GM12878 (cell line): ENCODE results near the gene MAPKAP1. TPM values are rescaled to one million over a fixed set of nuclear protein-coding genes. Genes with fewer than 3 reads are reported as not detected.

Experiments used
- ATF2 ChIP-seq: IDR thresholded peaks from 2 replicates; pipeline ENCODE4 v1.6.1; 2012; ENCODE audit warnings: low read length, inconsistent platforms
- CBX3 ChIP-seq: fragments of 200-600 bp; sonication (generic); IDR thresholded peaks from 2 replicates; pipeline ENCODE4 v1.6.1; 2016; ENCODE audit warnings: low read depth, borderline replicate concordance
- CEBPB ChIP-seq, 2 experiments: fragments of 150-350 bp in 1 of 2; IDR thresholded peaks; 2 replicates each; pipeline ENCODE4 v1.6.1; 2012 to 2014; ENCODE audit warnings: low read depth in 2 of 2, low read length in 2 of 2, borderline replicate concordance in 1 of 2, inconsistent platforms in 1 of 2
- CEBPZ ChIP-seq: fragments of 150-350 bp; IDR thresholded peaks from 2 replicates; pipeline ENCODE4 v1.6.1; 2016; ENCODE audit warnings: low read depth, low read length
- E4F1 ChIP-seq: fragments of 450-650 bp; IDR thresholded peaks from 2 replicates; pipeline ENCODE4 v1.6.1; 2018; ENCODE audit warnings: borderline replicate concordance, mild to moderate bottlenecking; ENCODE audit not compliant: partially characterized antibody
- HDAC2 ChIP-seq: fragments of 200-600 bp; sonication (generic); IDR thresholded peaks from 2 replicates; pipeline ENCODE4 v1.6.1; 2017
- KDM1A ChIP-seq: fragments of 200-600 bp; sonication (generic); IDR thresholded peaks from 2 replicates; pipeline ENCODE4 v1.6.1; 2016; ENCODE audit warnings: borderline replicate concordance
- MEF2B ChIP-seq: fragments of 450-650 bp; IDR thresholded peaks from 2 replicates; pipeline ENCODE4 v1.6.1; 2018; ENCODE audit warnings: mild to moderate bottlenecking, moderate library complexity; ENCODE audit not compliant: partially characterized antibody, poor library complexity, severe bottlenecking
- MLLT1 ChIP-seq: fragments of 450-650 bp; IDR thresholded peaks from 2 replicates; pipeline ENCODE4 v1.6.1; 2016; ENCODE audit warnings: mild to moderate bottlenecking
- NR2C1 ChIP-seq: fragments of 450-650 bp; IDR thresholded peaks from 2 replicates; pipeline ENCODE4 v1.6.1; 2017; ENCODE audit warnings: antibody characterized with exemption, mild to moderate bottlenecking, moderate library complexity
- PAX5 ChIP-seq: IDR thresholded peaks from 2 replicates; pipeline ENCODE4 v1.6.1; 2011; ENCODE audit warnings: low read depth, low read length, borderline replicate concordance
- PKNOX1 ChIP-seq: fragments of 450-650 bp; IDR thresholded peaks from 2 replicates; pipeline ENCODE4 v1.6.1; 2016; ENCODE audit warnings: mild to moderate bottlenecking
- POLR2A ChIP-seq: IDR thresholded peaks from 2 replicates; pipeline ENCODE4 v1.6.1; 2011; ENCODE audit warnings: low read depth, mild to moderate bottlenecking, low read length
- RAD51 ChIP-seq: fragments of 450-650 bp; IDR thresholded peaks from 2 replicates; pipeline ENCODE4 v1.6.1; 2016; ENCODE audit warnings: moderate library complexity, mild to moderate bottlenecking, inconsistent platforms
- STAT1 ChIP-seq: fragments of 450-650 bp; conservative IDR thresholded peaks from 2 replicates; pipeline ENCODE4 v1.6.1; 2014; ENCODE audit warnings: antibody characterized with exemption, mild to moderate bottlenecking
- ZBTB33 ChIP-seq: fragments of 450-650 bp; IDR thresholded peaks from 2 replicates; pipeline ENCODE4 v1.6.1; 2017; ENCODE audit warnings: mild to moderate bottlenecking
- ZNF384 ChIP-seq: IDR thresholded peaks from 2 replicates; pipeline ENCODE4 v1.6.1; 2012; ENCODE audit warnings: low read depth, mild to moderate bottlenecking, low read length, improper control_type of control experiment, borderline replicate concordance
- polyA plus RNA-seq, 11 experiments: library from polyadenylated mRNA; depleted of rRNA in 4 of 11; unstranded in 6 of 11; stranded (reverse) in 5 of 11; fragments of >200 nt; fragmentation: Nextera tagmentation in 4 of 11; fragmentation: Illumina TruSeq in 1 of 11; extraction: Ambion mirVana in 4 of 11; extraction: Trizol in 1 of 11; gene quantifications; 1 replicate in 1 of 11; 2 replicates in 10 of 11; pipeline versions ENCODE4 v1.2.1 to v1.2.3, GENCODE V29; 2011 to 2016; ENCODE audit warnings: inconsistent platforms in 2 of 11, missing spikeins in 2 of 11, low read depth in 1 of 11
- total RNA-seq, 4 experiments: library from RNA; depleted of rRNA in 3 of 4; stranded (reverse); fragments of >200 nt in 3 of 4; fragmentation: Illumina TruSeq in 1 of 4; extraction: Trizol in 1 of 4; gene quantifications; 2 replicates each; pipeline versions ENCODE4 v1.2.1 to v1.2.3, GENCODE V29; 2013 to 2021

MAPKAP1 gene
- total and polyA plus RNA-seq, 10 of the 15 experiments (the other 5 are each of a cell fraction or from before 2014, with no cell fraction given): 5.1 to 188 (median 105) TPM

- TF ChIP-seq ZBTB33: no peak
- TF ChIP-seq E4F1: no peak
- TF ChIP-seq CEBPB (IDR thresholded peaks at IDR 0.05; ENCODE audit: borderline replicate concordance in 1 of 2, low read depth in 2 of 2, low read length in 2 of 2): peak in 1 of 2 experiments; percentile 62; a peak in 1 of 4 replicates
- peak; percentile 38 for TF ChIP-seq MLLT1
- TF ChIP-seq POLR2A: no peak
- TF ChIP-seq MEF2B: peak; percentile 74
- no peak for TF ChIP-seq ZNF384
- TF ChIP-seq STAT1: no peak
- no peak for TF ChIP-seq NR2C1
- peak; percentile 72 for TF ChIP-seq PKNOX1
- no peak for TF ChIP-seq KDM1A
- no peak for TF ChIP-seq HDAC2
- peak; percentile 77 for TF ChIP-seq ATF2
- no peak for TF ChIP-seq CBX3
- peak; percentile 27; the same call in 1 of the 2 replicates for TF ChIP-seq RAD51
- TF ChIP-seq PAX5: peak; percentile 88; the same call in 1 of the 2 replicates
- no peak for TF ChIP-seq CEBPZ
Measured at GRCh38 chr9:125700791-125701190, 6.2 kb downstream of the MAPKAP1 start (continued).
